HG03565 (cell line): ENCODE data around the gene MGAT5B.

Source experiments
- ATAC-seq: cut with Tn5 transposase; IDR thresholded peaks from one replicate; pipeline ENCODE4 v1.9.1; 2021; ENCODE audit warnings: mild to moderate bottlenecking, moderate library complexity; ENCODE audit not compliant: unreplicated experiment

The MGAT5B gene

GRCh38 chr17:76901542-76902197 lies 33.5 kb downstream of the MGAT5B start:
- no peak for ATAC-seq

GRCh38 chr17:76902476-76902875 lies 34.3 kb downstream of the MGAT5B start:
- no peak for ATAC-seq

GRCh38 chr17:76903631-76904030 lies 35.4 kb downstream of the MGAT5B start:
- ATAC-seq = no peak

- ATAC-seq = no peak
Observed at GRCh38 chr17:76904116-76904515, 35.9 kb downstream of the MGAT5B start.

GRCh38 chr17:76905036-76905435 lies 36.8 kb downstream of the MGAT5B start:
- no peak for ATAC-seq

- ATAC-seq = no peak
Observed at GRCh38 chr17:76905836-76906235, 37.6 kb downstream of the MGAT5B start.

- ATAC-seq = no peak
Observed at GRCh38 chr17:76906463-76906862, 38.3 kb downstream of the MGAT5B start.

GRCh38 chr17:76907352-76907751 lies 39.1 kb downstream of the MGAT5B start:
- no peak for ATAC-seq

- ATAC-seq = no peak
Observed at GRCh38 chr17:76909971-76910760, 42.0 kb downstream of the MGAT5B start.

GRCh38 chr17:76911299-76912017 lies 43.3 kb downstream of the MGAT5B start:
- ATAC-seq = no peak

- no peak for ATAC-seq
Observed at GRCh38 chr17:76912421-76913164, 44.4 kb downstream of the MGAT5B start.

- ATAC-seq = no peak
Observed at GRCh38 chr17:76914937-76915336, 46.7 kb downstream of the MGAT5B start.

- no peak for ATAC-seq
Observed at GRCh38 chr17:76915840-76916510, 47.8 kb downstream of the MGAT5B start.

- ATAC-seq = no peak
Observed at GRCh38 chr17:76917829-76918228, 49.6 kb downstream of the MGAT5B start.

- no peak for ATAC-seq
Observed at GRCh38 chr17:76918811-76919210, 50.6 kb downstream of the MGAT5B start.

GRCh38 chr17:76920364-76921139 lies 52.3 kb downstream of the MGAT5B start:
- ATAC-seq = no peak

GRCh38 chr17:76921340-76922036 lies 53.3 kb downstream of the MGAT5B start:
- no peak for ATAC-seq

GRCh38 chr17:76922084-76922483 lies 53.9 kb downstream of the MGAT5B start:
- ATAC-seq = no peak

- no peak for ATAC-seq
Observed at GRCh38 chr17:76922967-76923366, 54.8 kb downstream of the MGAT5B start.
